Adrenal gland (tissue), 5 donors: ENCODE measurements around the gene NABP1.

Source experiments
- POLR2A ChIP-seq, 2 donors: fragments of 450-650 bp; IDR thresholded peaks; one replicate each; pipeline ENCODE4 v1.6.1; 2017; ENCODE audit warnings: antibody characterized with exemption in 2 of 2, mild to moderate bottlenecking in 2 of 2, moderate library complexity in 1 of 2
- TF ChIP-seq, protein P1 (sequence below), 6 experiments: fragments of 450-650 bp in 4 of 6; fragments of 200-600 bp in 2 of 6; sonication (generic) in 1 of 6; IDR thresholded peaks; 1 replicate in 5 of 6; 2 replicates in 1 of 6; pipeline versions ENCODE4 v1.5.1 to v1.8.0; 2016 to 2021; ENCODE audit warnings: antibody characterized with exemption in 6 of 6, mild to moderate bottlenecking in 2 of 6, moderate library complexity in 1 of 6
- donor health status: DM: no; HTN: no; CAD: no.

DNA sequence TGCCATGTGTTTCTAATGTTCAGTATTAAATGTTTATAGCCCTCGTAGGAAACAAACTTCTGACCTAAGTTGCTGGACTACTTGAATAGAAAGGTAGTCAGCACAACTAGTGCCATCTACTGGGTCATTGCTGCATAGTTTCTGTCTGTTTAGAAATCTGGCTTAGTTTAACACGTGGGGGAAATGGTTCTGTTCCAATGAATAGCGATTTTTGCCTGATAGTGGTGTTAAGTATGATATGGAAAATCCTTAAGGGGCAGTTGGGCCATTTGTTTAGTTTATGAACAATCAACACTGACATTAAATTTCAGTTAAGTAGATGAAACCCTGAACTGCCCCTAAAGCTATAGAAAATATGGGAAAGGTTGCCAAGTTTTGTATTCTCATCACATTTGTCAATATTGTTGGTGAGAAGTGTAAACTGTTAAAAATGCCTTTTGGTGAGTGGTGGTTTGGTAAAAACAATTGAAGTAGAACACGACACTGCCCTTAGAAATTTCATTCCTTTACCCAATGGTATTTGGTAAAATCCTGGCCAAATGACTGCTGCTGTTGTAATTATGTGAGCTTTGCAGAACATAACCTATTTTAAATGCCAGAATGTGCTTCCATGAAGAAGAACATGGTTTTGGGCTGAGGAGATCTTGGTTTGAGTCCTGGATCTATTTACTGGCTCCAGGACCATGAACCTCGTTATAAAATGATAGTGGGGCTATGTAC, 13.2 kb downstream of the NABP1 start:
- peak in 1 of 2 donors; percentile 9 for TF ChIP-seq POLR2A (IDR thresholded peaks at IDR 0.05)
- TF ChIP-seq, protein P1, sequence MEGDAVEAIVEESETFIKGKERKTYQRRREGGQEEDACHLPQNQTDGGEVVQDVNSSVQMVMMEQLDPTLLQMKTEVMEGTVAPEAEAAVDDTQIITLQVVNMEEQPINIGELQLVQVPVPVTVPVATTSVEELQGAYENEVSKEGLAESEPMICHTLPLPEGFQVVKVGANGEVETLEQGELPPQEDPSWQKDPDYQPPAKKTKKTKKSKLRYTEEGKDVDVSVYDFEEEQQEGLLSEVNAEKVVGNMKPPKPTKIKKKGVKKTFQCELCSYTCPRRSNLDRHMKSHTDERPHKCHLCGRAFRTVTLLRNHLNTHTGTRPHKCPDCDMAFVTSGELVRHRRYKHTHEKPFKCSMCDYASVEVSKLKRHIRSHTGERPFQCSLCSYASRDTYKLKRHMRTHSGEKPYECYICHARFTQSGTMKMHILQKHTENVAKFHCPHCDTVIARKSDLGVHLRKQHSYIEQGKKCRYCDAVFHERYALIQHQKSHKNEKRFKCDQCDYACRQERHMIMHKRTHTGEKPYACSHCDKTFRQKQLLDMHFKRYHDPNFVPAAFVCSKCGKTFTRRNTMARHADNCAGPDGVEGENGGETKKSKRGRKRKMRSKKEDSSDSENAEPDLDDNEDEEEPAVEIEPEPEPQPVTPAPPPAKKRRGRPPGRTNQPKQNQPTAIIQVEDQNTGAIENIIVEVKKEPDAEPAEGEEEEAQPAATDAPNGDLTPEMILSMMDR (IDR thresholded peaks at IDR 0.05), result peak; percentile 60 to 81 (median 76)
